ENCODE data around the gene CELA2A.

- TF ChIP-seq POLR2A (IDR thresholded peaks at IDR 0.05; ENCODE audit: low read depth) (no peak), CTCF (IDR thresholded peaks at IDR 0.05) (no peak)
Observed at GRCh38 chr1:15424146-15424667, 32.3 kb upstream of the CELA2A start.
